Immature natural killer cell (primary cell): ENCODE data around the gene PNO1. TPM values are rescaled to one million over a fixed set of nuclear protein-coding genes. Genes with fewer than 3 reads are reported as not detected.
A peak's percentile ranks its signal among the peaks of the same experiment; 100 is the strongest.

Experiments used
- DNase-seq, 3 donors: peaks; one replicate each; pipeline ENCODE4 v3.0.0; 2022; ENCODE audit warnings: mixed read lengths in 1 of 3
- H3K27ac Mint-ChIP-seq, 6 donors: one replicate each; pipeline ENCODE4 v1.8.0; 2020; ENCODE audit warnings: mixed read lengths in 6 of 6, mild to moderate bottlenecking in 5 of 6, inconsistent platforms in 4 of 6, moderate library complexity in 3 of 6
- H3K27me3 Mint-ChIP-seq, 3 donors: one replicate each; pipeline ENCODE4 v1.8.0; 2020 to 2021; ENCODE audit warnings: low read depth in 3 of 3, mild to moderate bottlenecking in 3 of 3, mixed read lengths in 3 of 3, moderate library complexity in 3 of 3, inconsistent platforms in 1 of 3
- H3K36me3 Mint-ChIP-seq, 3 donors: one replicate each; pipeline ENCODE4 v1.8.0; 2020; ENCODE audit warnings: mixed read lengths in 3 of 3, inconsistent platforms in 2 of 3, mild to moderate bottlenecking in 2 of 3
- H3K4me1 Mint-ChIP-seq, 2 donors: one replicate each; pipeline ENCODE4 v1.8.0; 2020; ENCODE audit warnings: inconsistent platforms in 2 of 2, mild to moderate bottlenecking in 2 of 2, mixed read lengths in 2 of 2, moderate library complexity in 1 of 2
- H3K4me3 Mint-ChIP-seq, 5 donors: one replicate each; pipeline ENCODE4 v1.8.0; 2020; ENCODE audit warnings: mild to moderate bottlenecking in 5 of 5, mixed read lengths in 5 of 5, inconsistent platforms in 3 of 5, moderate library complexity in 3 of 5
- H3K9me3 Mint-ChIP-seq, 6 donors: one replicate each; pipeline ENCODE4 v1.8.0; 2020; ENCODE audit warnings: mild to moderate bottlenecking in 6 of 6, mixed read lengths in 6 of 6, inconsistent platforms in 4 of 6, moderate library complexity in 3 of 6
- polyA plus RNA-seq, 3 donors: library from polyadenylated mRNA; unstranded; fragments of 300-500 nt; fragmentation: Illumina TruSeq; gene quantifications; one replicate each; pipeline ENCODE4 v1.2.3, GENCODE V29; 2021

Gene PNO1
- polyA plus RNA-seq, 3 donors from 2014 or later: 14.8 to 15.5 (median 14.8) TPM

GRCh38 chr2:68190991-68191731, 33.5 kb downstream of the PNO1 start:
- Mint-ChIP-seq H3K4me3 (no peak overlapping the region), H3K27ac (peak overlapping the region in 5 of 6 donors; percentile 11 to 72 (median 53)), H3K9me3 (no peaks in the 10 kb centered on the region), H3K36me3 (peaks cover 0 to 3% (median 0%) of the 10 kb centered on the region in 3 donors), H3K27me3 (peaks cover 0 to 1% (median 0%) of the 10 kb centered on the region in 3 donors), H3K4me1 (peaks cover 52 to 87% of the 10 kb centered on the region in 2 donors)
- no peak for DNase-seq

DNA sequence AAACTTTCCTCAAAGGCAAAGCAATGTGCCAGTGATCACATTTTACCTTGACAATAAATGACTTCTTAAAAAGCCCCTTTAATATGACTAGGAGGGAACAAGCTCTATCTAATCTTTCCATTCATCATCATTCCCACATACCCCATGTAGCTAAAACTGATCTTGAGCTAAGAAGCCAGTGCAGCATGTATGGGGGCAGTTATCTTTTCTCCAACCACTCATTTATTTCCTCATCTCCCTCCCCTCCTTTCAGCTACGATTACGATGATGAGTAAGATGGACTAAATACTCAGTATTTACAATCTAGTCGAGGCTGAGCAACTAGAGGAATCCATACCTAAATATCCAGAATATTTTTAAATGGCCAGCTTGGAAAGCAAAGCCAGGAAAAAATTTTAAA, 35.5 kb downstream of the PNO1 start:
- H3K27ac Mint-ChIP-seq: peak overlapping the region in 3 of 6 donors; percentile 62 to 73 (median 71)

DNA sequence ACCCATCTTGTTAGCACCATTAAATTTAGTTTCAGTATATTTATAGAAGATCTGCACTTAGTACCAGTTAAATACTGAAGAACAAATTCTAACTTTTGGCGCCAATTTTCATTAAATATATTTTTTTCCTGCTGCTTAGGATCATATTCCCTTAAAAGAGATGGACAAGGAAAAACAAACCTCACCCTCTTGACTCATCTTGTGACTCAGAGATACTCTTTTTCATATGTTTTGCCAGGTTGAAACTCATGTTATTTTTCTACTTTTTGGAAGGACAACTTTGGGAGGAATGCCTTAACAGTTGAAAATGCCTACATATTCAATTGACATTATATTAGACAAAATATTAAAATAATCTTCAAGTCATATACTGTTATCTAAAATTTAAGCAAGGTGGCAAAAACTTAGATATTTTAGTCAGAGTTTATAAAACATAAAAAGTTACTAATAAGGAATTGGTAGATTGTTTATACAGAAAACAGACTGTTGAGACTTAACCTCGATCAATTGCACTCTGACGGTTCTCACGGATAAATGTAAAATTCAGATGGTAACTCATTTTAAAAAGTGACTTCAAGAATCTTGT, 36.2 kb downstream of the PNO1 start:
- H3K4me1 Mint-ChIP-seq: peaks cover 42 to 81% of the 10 kb centered on the region in 2 donors
- H3K27me3 Mint-ChIP-seq: no peaks in the 10 kb centered on the region
- H3K9me3 Mint-ChIP-seq: no peaks in the 10 kb centered on the region
- H3K4me3 Mint-ChIP-seq: no peak overlapping the region
- peak overlapping the region in 2 of 6 donors; percentile 5 to 16 for H3K27ac Mint-ChIP-seq
- H3K36me3 Mint-ChIP-seq: no peaks in the 10 kb centered on the region
- no peak for DNase-seq

More for the DNA sequence above, 35.5 kb downstream of the PNO1 start:
- H3K27me3 Mint-ChIP-seq: no peaks in the 10 kb centered on the region
- no peak for DNase-seq
- H3K4me1 Mint-ChIP-seq: peaks cover 44 to 81% of the 10 kb centered on the region in 2 donors
- H3K4me3 Mint-ChIP-seq: no peak overlapping the region
- H3K36me3 Mint-ChIP-seq: no peaks in the 10 kb centered on the region
- H3K9me3 Mint-ChIP-seq: no peaks in the 10 kb centered on the region

- Mint-ChIP-seq H3K27ac (peak overlapping the region in 5 of 6 donors; percentile 18 to 74 (median 30)), H3K36me3 (no peaks in the 10 kb centered on the region), H3K9me3 (no peaks in the 10 kb centered on the region), H3K4me3 (no peak overlapping the region), H3K27me3 (no peaks in the 10 kb centered on the region), H3K4me1 (peaks cover 43 to 84% of the 10 kb centered on the region in 2 donors)
- DNase-seq: no peak
These were observed 37.4 kb downstream of the PNO1 start for GRCh38 chr2:68195096-68195495.

DNA sequence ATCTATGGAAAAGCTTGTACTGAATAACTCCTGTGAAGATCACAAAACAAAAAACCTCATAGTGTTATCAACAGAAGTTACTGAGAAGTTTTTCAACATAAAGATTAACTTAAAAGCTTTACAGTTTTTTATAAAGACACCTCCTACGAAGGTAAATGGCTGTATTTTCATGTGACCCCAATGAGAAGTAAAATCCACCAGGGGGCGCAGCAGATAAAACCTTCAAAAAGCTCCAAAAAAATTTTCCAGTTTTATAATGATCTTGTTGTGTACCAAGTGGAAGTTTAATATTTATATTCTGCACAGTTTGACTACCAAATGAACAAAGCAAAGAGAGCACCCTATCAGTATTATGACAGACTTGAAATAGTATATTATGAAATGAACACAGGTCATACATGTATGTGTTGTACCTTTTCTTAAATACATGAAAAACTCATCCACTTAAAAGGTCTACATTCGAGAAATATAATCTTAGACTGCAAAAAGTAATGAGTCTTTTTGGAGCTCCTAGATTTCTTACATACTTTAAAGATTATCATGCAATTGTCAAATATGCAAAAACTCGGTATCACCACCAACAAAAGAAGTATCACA, 38.5 kb downstream of the PNO1 start:
- Mint-ChIP-seq H3K4me1 (peaks cover 44 to 84% of the 10 kb centered on the region in 2 donors), H3K27ac (peak overlapping the region in 4 of 6 donors; percentile 40 to 88 (median 68)), H3K4me3 (no peak overlapping the region), H3K9me3 (no peaks in the 10 kb centered on the region), H3K27me3 (no peaks in the 10 kb centered on the region), H3K36me3 (no peaks in the 10 kb centered on the region)
- peak in 2 of 3 donors; percentile 24 to 58 for DNase-seq

DNA sequence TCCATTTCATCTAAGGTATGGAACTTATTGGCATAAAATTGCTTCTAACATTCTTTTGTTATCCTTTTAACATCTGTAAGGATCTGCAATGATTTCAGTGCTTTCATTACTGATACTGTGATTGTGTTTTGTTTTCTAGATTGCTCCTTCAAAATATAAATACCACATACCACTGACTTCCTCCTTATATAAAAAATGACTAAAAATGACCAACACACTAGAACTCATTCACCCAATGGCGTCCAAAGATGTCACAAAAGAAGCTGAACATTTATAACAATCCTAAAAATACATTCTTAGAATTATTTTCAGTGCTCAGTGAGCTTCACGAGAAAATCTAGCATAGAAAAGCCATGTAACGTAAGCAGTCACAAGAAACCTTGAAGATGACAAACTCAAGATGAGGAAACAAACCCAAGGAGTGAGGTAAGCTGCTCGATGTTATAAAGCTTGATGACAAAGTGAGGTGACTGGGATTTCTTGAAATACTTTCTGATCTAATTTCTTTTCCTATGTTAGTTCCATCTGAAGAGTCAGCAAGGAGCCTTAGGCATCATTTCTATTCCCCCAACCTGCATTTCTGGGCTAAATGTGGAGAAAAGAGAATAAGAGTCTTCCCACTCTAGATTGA, 42.6 kb downstream of the PNO1 start:
- Mint-ChIP-seq H3K36me3 (no peaks in the 10 kb centered on the region), H3K4me3 (peak overlapping the region in 1 of 5 donors; percentile 20), H3K27me3 (no peaks in the 10 kb centered on the region), H3K4me1 (peaks cover 55 to 92% of the 10 kb centered on the region in 2 donors), H3K9me3 (no peaks in the 10 kb centered on the region), H3K27ac (peak overlapping the region; percentile 14 to 80 (median 52))
- DNase-seq: no peak

DNA sequence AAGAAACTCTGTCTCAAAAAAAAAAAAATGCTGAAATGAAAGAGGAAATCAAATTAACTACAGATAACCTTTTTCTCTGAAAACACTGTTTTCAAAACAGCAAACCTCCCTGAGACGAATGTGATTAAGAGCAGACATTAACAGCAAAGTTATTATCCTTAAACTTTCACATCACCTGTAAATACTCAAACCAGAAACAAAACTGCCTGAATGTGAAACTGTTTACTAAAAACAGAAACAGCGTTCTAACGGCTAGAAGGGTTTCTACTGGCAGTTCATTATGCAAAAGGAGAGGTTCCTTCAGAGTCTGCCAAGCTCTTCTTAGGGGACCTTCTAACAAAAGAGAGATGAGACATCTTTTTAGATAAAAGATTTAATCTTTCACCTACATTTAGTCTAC, 45.9 kb downstream of the PNO1 start:
- peak overlapping the region; percentile 79 to 93 (median 86) for H3K27ac Mint-ChIP-seq
- DNase-seq: peak in 2 of 3 donors; percentile 7 to 13
- H3K27me3 Mint-ChIP-seq: peaks cover 0 to 2% (median 0%) of the 10 kb centered on the region in 3 donors
- no peaks in the 10 kb centered on the region for H3K36me3 Mint-ChIP-seq
- H3K4me3 Mint-ChIP-seq: peak overlapping the region; percentile 63 to 78 (median 67)
- H3K4me1 Mint-ChIP-seq: peaks cover 74 to 96% of the 10 kb centered on the region in 2 donors
- no peaks in the 10 kb centered on the region for H3K9me3 Mint-ChIP-seq

- H3K27me3 Mint-ChIP-seq: peaks cover 0 to 2% (median 0%) of the 10 kb centered on the region in 3 donors
- peaks cover 0 to 4% (median 0%) of the 10 kb centered on the region in 3 donors for H3K36me3 Mint-ChIP-seq
- H3K4me3 Mint-ChIP-seq: peak overlapping the region in 1 of 5 donors; percentile 55
- peaks cover 63 to 82% of the 10 kb centered on the region in 2 donors for H3K4me1 Mint-ChIP-seq
- no peaks in the 10 kb centered on the region for H3K9me3 Mint-ChIP-seq
- H3K27ac Mint-ChIP-seq: peak overlapping the region; percentile 3 to 90 (median 50)
- DNase-seq: no peak
These were observed 49.1 kb downstream of the PNO1 start for GRCh38 chr2:68206793-68207192.

GRCh38 chr2:68214381-68214780, 56.7 kb downstream of the PNO1 start:
- Mint-ChIP-seq H3K27ac (peak overlapping the region in 5 of 6 donors; percentile 25 to 75 (median 61)), H3K4me3 (no peak overlapping the region), H3K36me3 (peaks cover 0 to 6% (median 4%) of the 10 kb centered on the region in 3 donors), H3K4me1 (peaks cover 72 to 88% of the 10 kb centered on the region in 2 donors), H3K9me3 (no peaks in the 10 kb centered on the region), H3K27me3 (no peaks in the 10 kb centered on the region)
- DNase-seq: no peak

DNA sequence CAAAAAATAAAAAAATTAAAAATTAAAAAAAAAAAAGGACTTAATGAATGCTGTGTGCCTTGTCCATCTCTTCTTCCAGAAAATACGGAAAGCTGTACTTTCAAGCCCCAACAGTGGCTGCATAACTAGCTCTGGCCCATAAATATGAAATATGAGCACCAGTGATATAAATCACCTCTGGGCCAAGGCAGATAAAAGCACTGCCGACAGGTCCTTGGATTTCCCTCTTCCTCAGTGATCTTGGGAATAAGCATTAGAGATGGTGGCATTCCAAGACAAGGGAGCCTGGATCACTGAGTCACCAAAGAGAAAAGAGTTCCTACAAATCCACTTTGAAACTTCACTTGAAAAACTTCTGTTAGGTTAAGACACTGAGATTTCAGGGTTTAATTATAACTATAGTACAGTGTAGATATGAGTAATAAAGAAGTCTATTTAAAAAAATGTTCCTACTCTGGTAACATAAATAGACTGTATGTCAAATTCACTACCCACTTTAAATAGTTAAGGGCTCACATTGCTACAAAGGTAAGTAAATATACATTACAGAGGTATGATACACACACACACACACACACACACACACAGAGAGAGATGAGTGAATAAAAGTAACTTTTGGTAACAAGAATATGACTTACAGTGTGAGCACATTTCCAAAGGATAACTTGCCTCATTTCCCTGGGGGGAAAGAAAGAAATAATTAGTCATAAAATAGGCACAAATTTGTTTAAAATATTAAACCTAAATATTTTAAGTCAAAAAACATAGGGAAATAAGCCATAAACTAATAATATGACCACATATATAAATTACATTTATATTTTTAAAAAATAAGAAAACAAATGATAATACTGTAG, 59.0 kb downstream of the PNO1 start:
- Mint-ChIP-seq H3K9me3 (no peaks in the 10 kb centered on the region), H3K36me3 (peaks cover 0 to 6% (median 0%) of the 10 kb centered on the region in 3 donors), H3K27ac (peak overlapping the region in 2 of 6 donors; percentile 39 to 70), H3K27me3 (no peaks in the 10 kb centered on the region), H3K4me1 (peaks cover 83 to 95% of the 10 kb centered on the region in 2 donors), H3K4me3 (no peak overlapping the region)
- no peak for DNase-seq

DNA sequence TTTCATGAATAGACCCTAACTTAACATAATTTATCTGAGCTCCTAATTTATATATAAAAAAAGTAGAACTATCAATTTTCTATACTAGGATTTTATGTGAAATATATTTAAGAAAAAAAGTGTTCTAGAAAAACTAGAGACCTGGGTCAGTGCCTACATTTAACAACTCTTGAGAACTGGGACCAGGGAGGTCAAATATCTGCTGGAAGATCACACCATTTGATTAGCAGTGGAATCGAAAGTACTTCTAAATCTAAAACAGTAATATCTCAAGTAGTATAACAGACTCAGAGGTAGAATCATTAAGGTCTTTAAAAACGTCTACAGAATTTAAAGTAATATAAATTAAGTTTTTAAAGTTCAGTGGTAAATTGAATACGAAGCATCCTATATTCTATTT, 60.0 kb downstream of the PNO1 start:
- Mint-ChIP-seq H3K9me3 (no peaks in the 10 kb centered on the region), H3K36me3 (peaks cover 0 to 6% (median 0%) of the 10 kb centered on the region in 3 donors), H3K27ac (peak overlapping the region in 1 of 6 donors; percentile 57), H3K4me1 (peaks cover 84 to 95% of the 10 kb centered on the region in 2 donors), H3K4me3 (peak overlapping the region in 1 of 5 donors; percentile 61), H3K27me3 (no peaks in the 10 kb centered on the region)
- DNase-seq: no peak

DNA sequence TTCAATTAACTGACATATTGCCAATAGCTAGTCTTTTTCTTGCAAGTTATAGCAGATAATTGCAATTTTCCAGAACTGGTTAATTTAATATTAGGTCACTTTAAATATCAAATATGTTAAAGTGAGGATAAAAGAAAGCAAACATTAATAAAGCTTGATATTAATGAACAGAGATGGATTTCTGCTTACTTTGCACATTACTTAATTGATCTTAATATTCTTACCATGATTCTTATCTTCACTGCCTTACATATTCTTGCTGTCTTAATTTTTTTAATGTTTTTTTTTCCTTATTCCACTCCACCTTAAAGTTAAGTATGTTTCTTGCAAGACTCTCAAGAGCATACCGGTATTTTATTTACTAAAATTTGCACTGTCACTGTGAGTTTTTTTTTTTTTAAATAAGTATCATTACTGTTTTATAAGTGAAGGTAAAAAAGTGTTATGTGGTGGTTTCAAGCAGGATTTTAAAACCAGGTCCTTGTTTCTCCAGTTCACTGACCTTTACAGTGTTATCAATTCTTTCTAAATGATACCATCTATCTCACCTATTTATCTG, 60.7 kb downstream of the PNO1 start:
- H3K27me3 Mint-ChIP-seq: no peaks in the 10 kb centered on the region

More for the DNA sequence above, 60.7 kb downstream of the PNO1 start:
- H3K9me3 Mint-ChIP-seq: no peaks in the 10 kb centered on the region
- peaks cover 0 to 6% (median 0%) of the 10 kb centered on the region in 3 donors for H3K36me3 Mint-ChIP-seq
- H3K4me3 Mint-ChIP-seq: peak overlapping the region; percentile 4 to 70 (median 32)
- no peak for DNase-seq
- H3K4me1 Mint-ChIP-seq: peaks cover 85 to 95% of the 10 kb centered on the region in 2 donors
- H3K27ac Mint-ChIP-seq: peak overlapping the region in 2 of 6 donors; percentile 24 to 63
